ENCODE data around the gene OR2AJ1.

OR2AJ1 gene

GRCh38 chr1:247924868-247925267 is at the start of gene OR2AJ1:
TSS of gene OR2AJ1 (plus strand) at chr1:247924889. CDS start at chr1:247933769, 8,880 bp downstream.
- no peak for DNase-seq (ENCODE audit: low read depth in 2 of 3, low spot score in 1 of 3)

DNA sequence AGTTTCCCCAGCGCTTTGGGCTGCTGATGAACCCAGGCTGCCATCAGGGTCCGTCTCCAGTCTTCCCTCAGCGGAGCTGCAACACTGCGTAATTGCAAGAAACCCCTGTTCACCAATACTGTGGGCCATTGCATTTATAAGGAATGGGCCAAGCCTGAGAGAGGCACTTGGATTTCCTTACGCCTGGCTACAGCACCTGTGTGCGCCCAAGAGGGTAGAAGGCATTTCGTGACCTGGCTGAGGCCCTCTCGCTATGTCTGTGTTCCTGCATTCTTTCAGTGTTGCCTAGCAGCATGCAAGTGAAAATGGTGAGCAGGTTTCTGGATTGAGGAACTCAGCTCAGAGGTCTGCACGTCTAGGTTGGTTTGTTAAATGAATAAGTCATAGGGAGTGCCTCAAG is 41.3 kb upstream of the OR2AJ1 start:
- DNase-seq (ENCODE audit: low read depth in 2 of 3, low spot score in 1 of 3), result no peak

- DNase-seq (ENCODE audit: low read depth in 2 of 3, low spot score in 1 of 3), result no peak
These were observed 39.8 kb upstream of the OR2AJ1 start for GRCh38 chr1:247884797-247885413.

GRCh38 chr1:247895163-247895637 is 29.5 kb upstream of the OR2AJ1 start, which contains the start of gene OR2W3:
TSS of gene OR2W3 (plus strand) at chr1:247895587. CDS start at chr1:247895587, 0 bp downstream.
- DNase-seq (ENCODE audit: low read depth in 2 of 3, low spot score in 1 of 3), result no peak

DNA sequence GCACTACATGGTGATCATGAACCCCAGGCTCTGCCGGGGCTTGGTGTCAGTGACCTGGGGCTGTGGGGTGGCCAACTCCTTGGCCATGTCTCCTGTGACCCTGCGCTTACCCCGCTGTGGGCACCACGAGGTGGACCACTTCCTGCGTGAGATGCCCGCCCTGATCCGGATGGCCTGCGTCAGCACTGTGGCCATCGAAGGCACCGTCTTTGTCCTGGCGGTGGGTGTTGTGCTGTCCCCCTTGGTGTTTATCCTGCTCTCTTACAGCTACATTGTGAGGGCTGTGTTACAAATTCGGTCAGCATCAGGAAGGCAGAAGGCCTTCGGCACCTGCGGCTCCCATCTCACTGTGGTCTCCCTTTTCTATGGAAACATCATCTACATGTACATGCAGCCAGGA is 28.7 kb upstream of the OR2AJ1 start:
- no peak for DNase-seq (ENCODE audit: low read depth in 2 of 3, low spot score in 1 of 3)

- DNase-seq (ENCODE audit: low read depth in 2 of 3, low spot score in 1 of 3), result no peak
These were observed 20.6 kb upstream of the OR2AJ1 start for GRCh38 chr1:247904122-247904521.

DNA sequence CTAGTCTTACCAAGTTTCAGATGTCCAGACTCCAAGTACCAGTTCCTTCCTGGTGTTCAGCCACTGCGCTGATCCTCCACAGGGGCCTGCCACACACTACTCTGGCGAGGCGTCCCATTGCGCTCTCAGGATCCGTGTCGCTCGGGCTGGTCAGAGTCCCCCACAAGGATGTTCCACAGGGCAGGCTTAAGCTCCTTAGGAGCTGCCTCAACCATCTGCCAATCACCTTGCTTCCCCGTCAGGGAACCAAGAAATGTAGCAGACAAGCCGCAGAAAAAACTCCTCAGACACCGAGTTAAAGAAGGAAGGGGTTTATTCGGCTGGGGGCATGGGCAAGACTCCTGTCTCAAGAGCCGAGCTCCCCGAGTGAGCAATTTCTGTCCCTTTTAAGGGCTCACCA is 19.5 kb upstream of the OR2AJ1 start:
- DNase-seq (ENCODE audit: low read depth in 2 of 3, low spot score in 1 of 3), result no peak

- DNase-seq (ENCODE audit: low read depth in 2 of 3, low spot score in 1 of 3), result no peak
These were observed 18.7 kb upstream of the OR2AJ1 start for GRCh38 chr1:247905910-247906503.

GRCh38 chr1:247906504-247907047 is 18.1 kb upstream of the OR2AJ1 start:
- peak in 2 of 3 donors; percentile 0 to 6 for DNase-seq (ENCODE audit: low read depth in 2 of 3, low spot score in 1 of 3)

- no peak for DNase-seq (ENCODE audit: low read depth in 2 of 3, low spot score in 1 of 3)
These were observed 15.9 kb upstream of the OR2AJ1 start for GRCh38 chr1:247908766-247909165.

DNA sequence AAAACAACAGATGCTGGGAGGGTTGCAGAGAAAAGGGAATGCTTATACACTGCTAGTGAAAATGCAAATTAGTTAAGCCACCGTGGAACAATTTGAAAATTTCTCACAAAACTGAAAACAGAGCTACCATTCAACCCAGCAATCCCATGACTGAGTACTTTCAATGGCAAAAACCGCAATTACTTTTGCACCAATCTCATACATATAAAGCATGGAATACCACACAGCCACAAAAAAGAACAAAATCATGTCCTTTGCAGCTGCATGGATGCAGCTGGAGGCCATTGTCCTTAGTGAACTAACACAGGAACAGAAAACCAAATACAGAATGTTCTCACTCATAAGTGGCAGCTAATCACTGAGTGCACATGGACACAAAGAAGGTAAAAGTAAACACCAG is 10.9 kb upstream of the OR2AJ1 start:
- no peak for DNase-seq (ENCODE audit: low read depth in 2 of 3, low spot score in 1 of 3)

DNA sequence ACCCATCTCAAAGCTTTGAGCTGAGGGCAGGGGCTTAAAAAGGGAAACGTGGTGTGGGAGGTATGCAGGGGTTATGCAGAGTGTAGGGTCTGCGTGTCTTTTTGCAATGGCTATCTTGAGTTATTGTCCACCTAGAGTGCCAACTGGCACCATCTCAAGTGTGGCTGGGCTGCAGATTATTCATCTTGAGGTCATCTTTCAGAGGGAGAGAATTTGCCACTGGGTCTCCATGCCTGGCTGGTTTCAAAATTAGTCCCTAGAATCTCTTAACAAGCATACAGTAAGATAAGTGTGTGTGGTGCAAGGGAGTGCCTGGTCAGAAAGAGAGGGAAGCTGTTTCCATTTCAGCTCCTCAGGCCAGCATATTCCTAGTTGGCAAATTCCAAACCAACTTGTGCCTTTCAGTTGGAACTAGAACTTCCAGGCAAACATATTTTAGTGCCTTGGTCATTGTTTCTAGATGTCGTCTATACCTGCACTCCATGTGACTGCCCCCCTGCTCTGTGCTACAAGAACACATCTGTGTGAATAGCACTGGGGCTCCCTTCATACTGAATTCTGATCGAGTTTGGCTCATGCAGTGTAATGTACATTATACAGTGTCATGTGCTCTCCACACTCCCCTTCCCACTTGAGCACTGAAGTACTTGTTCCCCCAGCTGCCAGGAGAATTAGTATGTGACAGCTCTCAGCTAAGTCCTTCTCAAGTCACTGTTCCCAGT is 9.6 kb upstream of the OR2AJ1 start:
- no peak for DNase-seq (ENCODE audit: low read depth in 2 of 3, low spot score in 1 of 3)

- DNase-seq (ENCODE audit: low read depth in 2 of 3, low spot score in 1 of 3), result no peak
These were observed 4.7 kb upstream of the OR2AJ1 start, which contains the start of gene OR2T8 for GRCh38 chr1:247919952-247920351. TSS of gene OR2T8 (plus strand) at chr1:247920252. CDS start at chr1:247921018, 766 bp downstream.

GRCh38 chr1:247923941-247924340 is 748 bp upstream of the OR2AJ1 start:
- DNase-seq (ENCODE audit: low read depth in 2 of 3, low spot score in 1 of 3), result no peak

DNA sequence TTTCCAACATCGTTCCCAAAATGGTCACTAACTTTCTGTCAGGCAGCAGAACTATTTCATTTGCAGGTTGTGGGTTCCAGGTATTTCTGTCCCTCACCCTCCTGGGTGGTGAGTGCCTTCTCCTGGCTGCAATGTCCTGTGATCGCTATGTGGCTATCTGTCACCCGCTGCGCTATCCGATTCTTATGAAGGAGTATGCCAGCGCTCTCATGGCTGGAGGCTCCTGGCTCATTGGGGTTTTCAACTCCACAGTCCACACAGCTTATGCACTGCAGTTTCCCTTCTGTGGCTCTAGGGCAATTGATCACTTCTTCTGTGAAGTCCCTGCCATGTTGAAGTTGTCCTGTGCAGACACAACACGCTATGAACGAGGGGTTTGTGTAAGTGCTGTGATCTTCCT is 9.3 kb downstream of the OR2AJ1 start:
- DNase-seq (ENCODE audit: low read depth in 2 of 3, low spot score in 1 of 3), result no peak

DNA sequence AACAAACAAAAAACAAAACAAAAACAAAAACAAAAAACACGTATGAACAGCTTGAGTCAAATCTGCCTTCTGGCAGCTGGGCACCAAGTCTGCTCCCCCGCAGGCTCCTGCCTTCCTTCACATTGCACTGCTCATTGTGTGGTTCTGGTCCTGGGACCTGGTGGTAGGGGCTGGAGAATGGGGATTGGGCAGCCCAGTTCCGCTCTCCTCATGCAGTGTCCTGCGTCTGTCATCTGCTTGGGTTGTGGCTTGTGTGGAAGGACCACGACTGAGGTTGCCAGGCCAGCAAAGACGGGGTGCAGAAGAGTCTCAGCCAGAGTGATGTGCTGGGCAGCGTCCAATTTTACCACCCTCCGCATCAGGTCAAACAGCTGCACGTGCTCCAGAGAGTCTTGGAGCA is 11.1 kb downstream of the OR2AJ1 start:
- DNase-seq (ENCODE audit: low read depth in 2 of 3, low spot score in 1 of 3), result no peak

DNA sequence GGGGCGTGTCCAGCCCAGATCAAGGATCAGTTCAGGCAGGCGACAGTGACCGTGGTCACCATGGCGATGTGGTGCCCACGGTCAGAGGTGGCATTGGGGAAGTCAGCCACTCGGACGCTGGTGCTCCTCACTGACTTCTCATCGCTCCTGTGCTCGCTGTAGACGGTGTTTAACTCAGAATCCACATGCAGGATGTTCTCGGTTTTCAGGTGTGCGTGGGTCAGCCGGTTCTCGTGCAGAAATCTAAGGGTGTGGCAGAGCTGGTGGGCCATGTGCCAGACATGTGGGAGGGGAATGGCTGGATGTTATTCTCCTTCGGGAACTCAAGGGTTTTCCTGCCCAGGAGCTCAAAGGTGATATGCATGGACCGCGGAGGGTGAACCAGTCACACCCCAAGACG is 11.7 kb downstream of the OR2AJ1 start:
- DNase-seq (ENCODE audit: low read depth in 2 of 3, low spot score in 1 of 3), result no peak

GRCh38 chr1:247936965-247937734 is 12.5 kb downstream of the OR2AJ1 start:
- DNase-seq (ENCODE audit: low read depth in 2 of 3, low spot score in 1 of 3), result peak; percentile 60 to 94 (median 94)

DNA sequence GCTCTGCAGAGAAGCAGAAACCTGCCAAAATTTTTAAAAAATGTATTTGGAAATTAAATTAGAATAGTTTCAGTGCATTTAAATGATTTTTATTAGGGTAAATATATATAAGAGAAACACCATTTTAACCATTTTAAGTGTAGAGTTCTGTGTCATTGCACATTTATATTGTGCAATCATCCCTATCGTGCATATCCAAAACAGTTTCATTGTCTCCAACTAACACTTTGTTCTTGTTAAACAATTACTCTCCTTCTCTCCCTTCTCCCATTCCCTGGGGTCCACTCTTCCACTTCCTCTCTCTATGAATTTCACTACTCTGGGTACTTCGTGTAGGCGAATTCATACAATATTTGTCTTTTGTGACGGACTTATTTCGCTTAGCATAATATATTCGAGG is 17.9 kb downstream of the OR2AJ1 start:
- DNase-seq (ENCODE audit: low read depth in 2 of 3, low spot score in 1 of 3), result no peak

- no peak for DNase-seq (ENCODE audit: low read depth in 2 of 3, low spot score in 1 of 3)
These were observed 23.9 kb downstream of the OR2AJ1 start, which contains the start of gene OR2L8 for GRCh38 chr1:247948558-247948957. TSS of gene OR2L8 (plus strand) at chr1:247948858. CDS start at chr1:247948858, 0 bp downstream.

GRCh38 chr1:247953408-247953807 is 28.7 kb downstream of the OR2AJ1 start:
- DNase-seq (ENCODE audit: low read depth in 2 of 3, low spot score in 1 of 3), result no peak

All from stimulated activated CD4-positive, alpha-beta T cell treated with anti-CD3 and anti-CD28 coated beads, Interleukin-12 subunit alpha, Interleukin-12 subunit beta, amount 100 ng/mL, for 48 hours (primary cell).